Activated T-cell treated with anti-CD3 and anti-CD28 coated beads, Interleukin-2, amount 50 U/mL, for 48 hours (primary cell): ENCODE data around the gene AP3M1.
"Not testable (repeated sequence)": the region's sequence is repeated elsewhere in the genome, so short reads cannot be mapped to it uniquely, and the experiment has no call there.

Experiments
- DNase-seq, 2 experiments: peaks; one replicate each; pipeline ENCODE4 v3.0.0-alpha.2; 2020

Gene AP3M1, protein sequence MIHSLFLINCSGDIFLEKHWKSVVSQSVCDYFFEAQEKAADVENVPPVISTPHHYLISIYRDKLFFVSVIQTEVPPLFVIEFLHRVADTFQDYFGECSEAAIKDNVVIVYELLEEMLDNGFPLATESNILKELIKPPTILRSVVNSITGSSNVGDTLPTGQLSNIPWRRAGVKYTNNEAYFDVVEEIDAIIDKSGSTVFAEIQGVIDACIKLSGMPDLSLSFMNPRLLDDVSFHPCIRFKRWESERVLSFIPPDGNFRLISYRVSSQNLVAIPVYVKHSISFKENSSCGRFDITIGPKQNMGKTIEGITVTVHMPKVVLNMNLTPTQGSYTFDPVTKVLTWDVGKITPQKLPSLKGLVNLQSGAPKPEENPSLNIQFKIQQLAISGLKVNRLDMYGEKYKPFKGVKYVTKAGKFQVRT

DNA sequence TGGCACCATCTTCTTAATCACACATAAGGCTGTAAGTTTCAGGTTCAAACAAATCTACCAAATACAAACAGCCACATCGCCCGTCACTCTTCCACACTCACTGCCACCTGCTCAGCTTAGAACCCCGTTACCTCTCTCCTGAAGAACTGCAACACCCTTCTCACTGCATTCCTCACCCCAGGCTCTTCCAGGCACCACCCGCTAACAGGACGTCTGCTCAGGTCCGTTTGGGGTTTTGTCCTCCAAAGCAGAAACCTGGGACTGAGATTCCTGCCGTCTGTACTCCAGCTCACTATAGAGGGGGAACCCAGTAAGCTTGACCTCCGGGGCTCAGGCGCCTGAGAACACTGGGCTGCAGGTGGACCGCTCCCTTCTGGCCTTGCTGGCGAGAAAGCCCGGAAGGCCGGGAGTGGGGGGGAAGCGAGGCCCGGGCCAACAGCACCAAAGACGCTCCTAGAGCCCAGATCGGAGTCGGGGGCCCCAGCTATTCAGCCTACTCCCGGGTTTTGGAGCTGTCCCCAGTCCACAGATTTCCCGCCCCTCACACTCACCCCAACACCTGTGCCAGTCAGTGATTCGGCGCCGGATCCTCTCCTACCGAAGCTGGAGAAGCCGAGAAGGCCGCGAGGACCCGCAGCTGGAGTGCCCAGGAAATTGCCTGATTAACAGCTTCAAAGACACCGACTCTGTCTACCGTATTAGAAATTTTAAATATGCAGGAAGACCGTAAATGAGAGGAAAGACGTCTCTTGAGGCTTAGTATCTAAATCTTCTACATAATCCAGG, at the start of gene AP3M1:
TSS of gene AP3M1 (minus strand) at position 625 of the 786 bp plus-strand sequence. CDS start 12,449 bp downstream, outside the sequence.
- peak; percentile 84 to 86 for DNase-seq

- no peak for DNase-seq
These were observed 48.7 kb upstream of the AP3M1 start for GRCh38 chr10:74199315-74199714.

GRCh38 chr10:74194999-74195398, 44.4 kb upstream of the AP3M1 start:
- DNase-seq = no peak

DNA sequence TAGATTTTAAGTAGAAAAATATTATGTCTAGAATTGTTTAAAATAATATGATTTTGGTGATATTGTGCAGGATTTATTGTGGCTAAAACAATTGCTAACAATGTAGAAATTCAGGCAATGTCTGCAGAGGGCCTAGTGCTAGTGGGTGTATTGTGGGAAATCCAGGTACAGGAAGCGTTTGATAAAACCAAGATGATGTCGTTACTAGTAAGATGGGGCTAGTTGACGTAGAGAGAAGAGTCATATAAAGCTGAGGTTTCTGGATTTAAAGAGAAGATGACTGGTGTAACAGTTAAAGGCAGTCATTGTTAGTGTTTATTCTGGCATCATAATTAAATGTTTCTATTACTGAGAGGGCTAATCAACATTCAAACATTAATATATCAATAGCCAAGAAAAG, 43.9 kb upstream of the AP3M1 start:
- no peak for DNase-seq

DNA sequence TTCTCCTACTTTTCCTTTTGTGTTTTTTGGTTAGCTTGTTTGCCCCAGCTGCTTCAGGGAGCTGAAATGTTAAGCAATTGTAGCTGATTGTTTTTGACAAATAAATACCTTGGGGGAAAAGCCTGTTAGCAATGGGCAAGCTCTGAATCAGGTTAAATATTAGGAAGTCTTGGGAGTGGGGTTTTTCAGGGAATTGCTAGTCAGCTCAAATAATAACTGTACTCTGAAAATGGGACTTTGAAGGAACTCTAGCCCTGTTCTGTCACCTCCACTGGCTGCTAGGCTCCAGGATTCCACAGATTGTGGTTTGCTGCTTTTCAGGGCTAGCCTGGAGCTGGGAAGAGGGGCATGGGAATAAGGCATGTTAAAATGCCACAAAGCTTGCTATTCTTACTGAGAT, 39.9 kb upstream of the AP3M1 start:
- DNase-seq = no peak

- DNase-seq = no peak
These were observed 39.4 kb upstream of the AP3M1 start for GRCh38 chr10:74189999-74190421.

- not testable (repeated sequence) for DNase-seq
These were observed 38.0 kb upstream of the AP3M1 start for GRCh38 chr10:74188617-74189016.

DNA sequence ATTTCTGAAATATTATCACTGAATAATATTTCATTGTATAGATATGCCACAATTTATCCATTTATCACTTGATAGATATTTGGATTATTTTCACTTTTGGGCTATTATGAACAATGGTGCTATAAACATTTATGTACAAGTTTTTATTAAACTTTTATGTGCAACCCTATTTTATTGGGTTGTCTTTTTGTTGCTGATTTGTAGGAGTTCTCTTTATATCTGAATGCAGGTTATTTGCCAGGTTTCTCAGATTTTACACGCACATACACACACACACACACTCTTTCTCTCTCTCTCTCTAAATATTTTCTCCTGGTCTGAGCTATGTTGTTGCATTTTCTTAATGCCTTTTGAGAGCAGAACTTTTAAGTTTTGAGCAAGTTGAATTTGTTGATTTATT, 36.6 kb upstream of the AP3M1 start:
- no peak for DNase-seq

GRCh38 chr10:74186678-74187077, 36.0 kb upstream of the AP3M1 start:
- no peak for DNase-seq

DNA sequence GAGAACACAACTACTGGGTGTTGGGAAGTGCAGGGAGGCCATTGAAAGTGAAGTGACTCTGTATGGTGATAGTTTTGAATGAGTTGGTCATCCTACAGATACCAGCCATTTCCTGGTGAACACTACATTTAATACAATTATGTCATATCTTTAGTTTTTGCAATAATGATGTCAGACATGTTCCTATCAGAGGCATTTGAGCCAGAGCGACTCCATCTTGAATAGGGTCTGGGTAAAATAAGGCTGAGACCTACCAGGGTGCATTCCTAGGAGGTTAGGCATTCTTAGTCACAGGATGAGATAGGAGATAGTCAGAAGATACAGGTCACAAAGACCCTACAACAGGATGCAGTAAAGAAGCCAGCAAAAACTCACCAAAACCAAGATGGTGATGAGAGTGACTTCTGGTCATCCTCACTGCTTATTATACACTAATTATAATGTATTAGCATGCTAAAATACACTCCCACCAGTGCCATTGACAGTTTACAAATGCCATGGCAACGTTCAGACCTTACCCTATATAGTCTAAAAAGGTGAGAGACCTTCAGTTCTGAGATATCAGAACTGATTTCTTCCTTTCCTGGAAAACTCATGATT, 28.6 kb upstream of the AP3M1 start:
- no peak for DNase-seq

DNA sequence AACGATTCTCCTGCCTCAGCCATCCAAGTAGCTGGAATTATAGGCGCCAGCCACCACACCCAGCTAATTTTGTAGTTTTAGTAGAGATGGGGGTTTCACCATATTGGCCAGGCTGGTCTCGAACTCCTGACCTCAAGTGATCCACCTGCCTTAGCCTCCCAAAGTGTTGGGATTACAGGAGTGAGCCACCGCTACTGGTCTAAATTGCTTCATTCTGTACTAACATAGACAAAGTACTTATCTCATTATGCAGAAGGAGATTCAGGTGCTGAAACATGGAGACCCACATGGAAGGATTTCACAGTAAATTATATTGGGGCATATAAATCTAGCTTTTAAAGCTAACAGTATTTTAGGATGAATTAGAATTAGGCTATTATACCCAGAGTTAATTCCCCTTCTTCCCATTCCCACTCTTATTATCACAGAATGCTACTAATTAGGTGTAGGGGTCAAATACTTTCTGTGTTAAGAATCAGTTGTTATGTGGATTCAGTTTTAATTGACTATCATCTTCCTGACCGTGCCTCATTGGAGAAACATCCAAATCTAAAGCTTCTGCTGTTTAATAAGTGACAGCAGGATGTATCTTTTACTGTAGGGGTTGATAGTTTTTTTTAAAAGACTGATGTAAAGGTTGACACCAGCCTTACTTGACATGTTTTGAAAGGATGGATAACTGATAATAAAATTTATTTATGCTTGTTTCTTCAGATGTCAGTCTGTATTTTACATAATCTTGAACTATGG, 27.6 kb upstream of the AP3M1 start:
- DNase-seq = no peak

- DNase-seq = peak; percentile 71 to 73
These were observed 26.6 kb upstream of the AP3M1 start for GRCh38 chr10:74177140-74177677.

DNA sequence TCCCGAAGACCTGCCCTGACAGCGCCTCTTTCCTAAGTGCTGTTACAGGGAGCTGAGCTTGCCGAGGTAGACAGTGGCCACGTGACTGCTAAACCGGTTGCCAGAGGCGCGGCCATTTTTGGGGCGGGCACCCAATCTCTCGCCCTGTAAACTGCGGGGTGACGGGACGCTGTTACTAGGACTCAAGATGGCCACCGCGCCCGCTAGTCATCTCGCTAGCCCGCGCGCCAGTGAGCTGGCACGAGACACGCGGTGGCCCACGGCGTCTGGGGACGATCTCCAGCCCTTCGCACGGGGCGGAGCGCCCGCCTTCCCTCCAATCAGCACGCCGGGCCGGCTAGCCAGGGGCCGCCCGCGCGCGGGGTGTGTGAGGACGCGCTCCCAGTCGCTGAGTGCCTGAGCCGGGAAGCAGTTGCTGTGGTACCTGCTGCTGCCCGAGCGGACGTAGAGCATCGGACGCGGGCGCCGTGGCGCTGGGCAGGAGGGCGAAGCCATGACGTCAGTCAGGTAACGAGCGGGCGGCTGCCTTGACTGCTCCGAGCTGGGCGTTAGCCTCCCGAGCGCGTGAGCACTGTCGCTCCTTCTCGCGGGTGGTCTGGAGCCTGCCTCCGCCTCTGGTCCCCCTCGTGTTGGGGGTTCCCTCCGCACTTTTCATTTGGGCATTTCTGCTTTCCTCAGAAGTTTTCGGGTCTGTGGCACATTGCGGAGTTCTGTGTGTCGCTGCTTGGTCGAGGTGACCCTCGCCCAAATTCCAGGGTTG, 25.9 kb upstream of the AP3M1 start:
- DNase-seq = peak; percentile 96 to 98

DNA sequence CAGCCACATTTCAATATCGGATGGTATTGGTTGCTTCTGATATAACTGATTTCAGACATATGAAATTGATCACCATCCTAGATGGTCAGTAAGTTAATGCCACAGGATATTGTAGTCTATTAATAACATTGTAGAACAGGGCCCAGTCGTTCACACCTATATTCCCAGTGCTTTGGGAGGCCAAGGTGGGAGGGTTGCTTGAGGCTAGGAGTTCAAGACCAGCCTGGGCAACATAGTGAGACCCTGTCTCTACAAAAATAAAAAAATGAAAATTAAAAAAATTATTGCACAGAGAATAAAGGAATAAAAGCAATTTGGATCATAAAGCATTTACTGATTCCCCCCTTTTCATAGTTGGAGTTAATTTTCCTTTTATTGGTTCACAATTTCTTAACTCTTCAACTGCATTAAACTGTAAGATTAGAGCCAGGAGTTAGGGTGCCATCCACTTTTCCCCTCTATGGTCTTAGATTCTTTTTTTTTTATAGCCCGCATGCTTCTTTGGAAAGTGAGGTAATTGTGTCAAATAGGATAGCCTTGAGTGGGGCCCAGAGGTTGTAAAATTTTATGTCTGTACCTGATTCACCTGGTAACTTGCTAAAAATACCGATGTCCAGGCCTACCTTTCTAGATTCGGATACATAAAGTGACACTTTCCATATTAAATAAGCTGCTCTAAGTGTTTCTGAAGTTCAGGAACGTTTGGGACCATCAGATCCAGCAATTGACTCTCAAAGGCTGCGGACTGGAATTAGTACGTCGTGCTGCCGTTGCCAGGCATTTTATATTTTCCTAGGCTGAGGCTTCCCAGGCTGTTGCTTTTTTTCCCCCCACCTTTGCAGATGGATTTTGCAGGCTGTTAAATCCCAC, 25.1 kb upstream of the AP3M1 start:
- DNase-seq = no peak

- DNase-seq = no peak
These were observed 23.9 kb upstream of the AP3M1 start for GRCh38 chr10:74174521-74174920.

- no peak for DNase-seq
These were observed 21.0 kb upstream of the AP3M1 start for GRCh38 chr10:74171625-74172024.

DNA sequence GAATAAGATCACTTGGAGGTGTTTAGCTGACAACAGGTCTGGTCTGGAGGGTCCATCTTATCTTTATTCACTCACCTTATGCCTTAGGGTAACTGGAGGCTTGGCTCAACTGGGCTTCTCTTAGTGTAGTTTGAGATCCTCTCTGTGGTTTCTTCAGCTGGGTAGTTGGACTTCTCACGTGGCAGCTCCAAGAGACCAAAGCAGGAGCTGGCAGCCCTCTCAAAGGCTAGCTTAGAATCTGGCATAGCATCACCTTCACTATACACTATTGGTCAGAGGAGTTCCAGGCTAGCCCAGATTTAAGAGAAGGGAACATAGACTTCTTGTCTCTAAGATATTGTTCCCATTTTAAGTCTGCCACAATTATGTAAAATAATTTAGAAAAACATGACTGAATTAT, 16.8 kb upstream of the AP3M1 start:
- DNase-seq = no peak

- DNase-seq = no peak
These were observed 14.9 kb upstream of the AP3M1 start for GRCh38 chr10:74165530-74165901.

GRCh38 chr10:74164716-74165529, 14.3 kb upstream of the AP3M1 start:
- no peak for DNase-seq
